Activated CD4-positive, alpha-beta T cell treated with anti-CD3 and anti-CD28 coated beads, Interleukin-2, amount 50 U/mL, for 1 hour (primary cell): Measurements from ENCODE around the gene GUCA2B.

Source experiments
- DNase-seq: peaks from one replicate; pipeline ENCODE4 v3.0.0-alpha.2; 2020

The GUCA2B gene

DNA sequence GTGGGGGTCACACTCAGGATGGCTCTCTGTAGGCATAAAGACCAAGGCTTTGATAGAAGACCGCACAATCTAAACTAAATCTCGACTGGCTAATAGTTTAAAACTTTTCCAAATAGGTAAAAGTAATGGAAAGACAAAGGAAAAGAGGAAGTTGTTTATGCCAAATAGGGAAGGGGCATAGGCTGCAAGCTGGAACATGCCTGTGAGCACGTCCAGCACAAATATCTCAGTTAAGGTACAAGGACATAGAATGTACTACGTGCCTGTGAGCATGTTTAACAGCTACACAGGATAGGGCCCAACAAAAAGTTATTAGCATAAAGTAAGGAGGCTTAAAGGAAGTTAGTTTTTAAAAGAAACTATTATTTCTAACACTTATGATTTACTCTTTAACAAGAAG, 38.9 kb downstream of the GUCA2B start:
- no peak for DNase-seq

DNA sequence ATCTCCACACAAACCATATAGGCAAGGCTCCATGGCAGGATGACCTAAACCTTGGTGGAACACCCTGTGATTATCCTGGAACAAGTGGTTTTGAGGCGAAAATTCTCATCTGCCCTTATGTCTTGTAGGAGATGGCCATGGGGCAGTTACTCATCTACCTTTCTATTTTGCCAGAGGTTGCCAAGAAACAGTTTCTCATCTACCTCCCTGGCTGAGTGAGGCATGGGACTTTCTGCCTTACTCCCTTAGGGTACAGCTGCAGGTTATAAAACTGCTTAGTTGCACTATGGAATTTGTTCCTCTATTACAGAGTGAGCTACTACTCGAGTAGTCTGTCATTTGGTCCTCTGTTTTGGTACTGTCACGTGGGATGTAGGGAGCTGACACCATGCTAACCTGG, 42.6 kb downstream of the GUCA2B start:
- DNase-seq: no peak

GRCh38 chr1:42198251-42198650, 45.0 kb downstream of the GUCA2B start:
- no peak for DNase-seq

DNA sequence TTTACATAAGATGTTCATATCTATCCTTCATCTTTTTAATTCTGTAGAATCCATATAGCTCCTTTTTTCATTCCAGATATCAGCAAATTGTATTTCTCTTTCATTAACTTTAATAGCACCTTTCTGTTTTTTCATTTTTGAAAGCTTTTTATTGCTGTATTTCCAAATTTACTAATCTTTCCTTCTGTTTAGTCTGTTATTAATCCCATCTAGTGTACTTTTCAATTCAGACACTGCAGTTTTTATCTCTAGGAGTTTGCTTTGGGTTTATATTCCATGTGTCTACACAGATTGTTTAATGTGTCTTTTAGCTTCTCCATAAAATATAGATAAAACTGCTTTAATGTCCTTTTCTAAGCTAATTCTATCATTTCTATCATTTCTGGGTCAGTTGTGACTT, 48.8 kb downstream of the GUCA2B start:
- no peak for DNase-seq
